HG02759 (cell line): Measurements from ENCODE around the gene TINAG.
A peak's percentile ranks its signal among the peaks of the same experiment; 100 is the strongest.

Experiments used
- ATAC-seq: cut with Tn5 transposase; IDR thresholded peaks from one replicate; pipeline ENCODE4 v1.9.1; 2021; ENCODE audit warnings: mild to moderate bottlenecking, moderate library complexity; ENCODE audit not compliant: unreplicated experiment

TINAG gene

GRCh38 chr6:54426995-54427394 lies 118.8 kb downstream of the TINAG start:
- ATAC-seq: no peak

GRCh38 chr6:54427396-54427937 lies 119.2 kb downstream of the TINAG start:
- ATAC-seq: no peak

- peak; percentile 91 for ATAC-seq
These were observed 120.2 kb downstream of the TINAG start for GRCh38 chr6:54428431-54428830.

DNA sequence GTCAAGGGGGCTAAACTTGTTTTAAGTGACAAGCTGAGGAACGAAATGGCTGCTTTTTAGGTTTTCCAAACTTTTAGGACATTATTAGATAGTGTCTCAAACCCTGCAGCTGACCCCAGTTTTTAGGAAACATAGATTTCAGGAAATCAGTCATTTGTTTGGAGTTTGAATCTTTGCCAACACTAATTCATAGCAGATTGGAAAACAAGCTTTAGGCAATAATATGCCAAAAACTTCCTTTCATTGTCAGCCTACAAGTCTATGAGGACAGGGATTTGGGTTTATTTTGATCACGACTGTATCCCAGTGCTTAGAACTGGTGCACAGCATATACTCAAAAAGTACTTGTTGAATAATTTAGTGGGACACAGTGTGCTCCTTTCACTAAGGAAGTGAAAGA lies 123.2 kb downstream of the TINAG start:
- no peak for ATAC-seq
